BLaER1 (cell line): ENCODE measurements around the gene DQX1.
"Not testable (repeated sequence)": the region's sequence is repeated elsewhere in the genome, so short reads cannot be mapped to it uniquely, and the experiment has no call there.

Experiments used
- H3K27ac ChIP-seq: shearing (Covaris generic); formaldehyde crosslinking; 2 replicates; pipeline ENCODE4 v1.8.1; 2022
- H3K27me3 ChIP-seq: shearing (Covaris generic); formaldehyde crosslinking; 2 replicates; pipeline ENCODE4 v1.8.1; 2022
- H3K36me3 ChIP-seq: shearing (Covaris generic); formaldehyde crosslinking; 2 replicates; pipeline ENCODE4 v1.8.1; 2022
- H3K4me1 ChIP-seq: shearing (Covaris generic); formaldehyde crosslinking; 2 replicates; pipeline ENCODE4 v1.8.1; 2022
- H3K4me2 ChIP-seq: shearing (Covaris generic); formaldehyde crosslinking; 2 replicates; pipeline ENCODE4 v1.8.1; 2022
- H3K4me3 ChIP-seq: shearing (Covaris generic); formaldehyde crosslinking; 2 replicates; pipeline ENCODE4 v1.8.1; 2022
- H3K9ac ChIP-seq: shearing (Covaris generic); formaldehyde crosslinking; 2 replicates; pipeline ENCODE4 v1.8.1; 2022
- H3K9me3 ChIP-seq: shearing (Covaris generic); formaldehyde crosslinking; 2 replicates; pipeline ENCODE4 v1.8.1; 2022
- H4K20me1 ChIP-seq: shearing (Covaris generic); formaldehyde crosslinking; 2 replicates; pipeline ENCODE4 v1.8.1; 2022
- Cebpa-rat ChIP-seq: shearing (Covaris generic); IDR thresholded peaks from 2 replicates; pipeline ENCODE4 v1.8.1; 2022

The DQX1 gene

GRCh38 chr2:74471332-74472065 is 54.5 kb downstream of the DQX1 start:
- Histone ChIP-seq H3K4me1 (peaks cover 28% of the 10 kb centered on the region), H3K4me2 (peak overlapping the region; percentile 92), H3K36me3 (peaks cover 36% of the 10 kb centered on the region), H3K27ac (peak overlapping the region; percentile 83), H4K20me1 (no peaks in the 10 kb centered on the region), H3K9me3 (no peaks in the 10 kb centered on the region), H3K4me3 (peak overlapping the region; percentile 77), H3K9ac (peak overlapping the region; percentile 84), H3K27me3 (no peaks in the 10 kb centered on the region)
- no peak for TF ChIP-seq Cebpa-rat

- H3K9ac ChIP-seq, H4K20me1 ChIP-seq, H3K27ac ChIP-seq, H3K9me3 ChIP-seq, H3K4me3 ChIP-seq, H3K27me3 ChIP-seq: not testable (repeated sequence)
- Histone ChIP-seq H3K4me1 (peaks cover 32% of the 10 kb centered on the region), H3K4me2 (peak overlapping the region; percentile 92), H3K36me3 (peaks cover 29% of the 10 kb centered on the region)
These were observed 55.3 kb downstream of the DQX1 start for GRCh38 chr2:74470742-74471141.
